Tibial nerve (tissue), 3 donors: Measurements from ENCODE around the gene GADD45G.

Experiments used
- EP300 ChIP-seq, 2 donors: sonication (generic); formaldehyde crosslinking; IDR thresholded peaks; one replicate each; pipeline ENCODE4 v1.6.1; 2017; ENCODE audit warnings: antibody characterized with exemption in 2 of 2, mild to moderate bottlenecking in 1 of 2
- POLR2A ChIP-seq, 2 donors: fragments of 450-650 bp; IDR thresholded peaks; one replicate each; pipeline ENCODE4 v1.6.1; 2017; ENCODE audit warnings: antibody characterized with exemption in 2 of 2, mild to moderate bottlenecking in 2 of 2, moderate library complexity in 2 of 2

DNA sequence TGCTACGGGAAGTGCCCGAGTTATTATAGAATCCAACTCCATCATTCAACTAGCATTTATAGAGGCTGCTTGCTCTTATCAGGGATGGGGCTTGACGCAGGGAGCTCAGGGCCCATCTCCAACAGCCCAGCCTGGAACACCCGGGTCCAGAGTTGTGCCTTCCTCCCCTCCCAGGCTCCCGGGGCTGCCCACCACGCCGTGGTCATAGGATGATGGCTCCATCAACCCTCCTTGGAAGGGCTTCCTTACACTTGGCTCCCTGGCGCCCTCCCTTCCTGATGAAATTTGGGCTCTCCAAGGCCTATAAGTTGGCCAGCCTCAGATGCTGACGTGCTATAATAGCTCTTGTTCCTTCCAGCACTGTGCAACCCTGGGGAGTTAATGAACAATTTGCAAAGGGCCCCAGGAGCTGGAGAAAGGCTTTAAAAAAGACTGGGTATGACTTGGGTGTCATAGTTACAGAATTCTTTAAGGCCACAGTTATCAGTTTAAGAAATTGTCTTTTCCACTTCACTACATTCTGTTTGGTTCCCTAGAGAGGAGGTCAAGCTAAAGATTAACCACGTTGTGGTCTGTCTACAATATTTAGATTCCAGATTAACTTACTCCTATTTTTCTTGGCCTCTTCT lies 42.5 kb upstream of the GADD45G start:
- TF ChIP-seq POLR2A (IDR thresholded peaks at IDR 0.05) = no peak
- TF ChIP-seq EP300 (IDR thresholded peaks at IDR 0.05) = no peak
